Small intestine (tissue), 7 donors: ENCODE data around the gene GNB5. TPM values are rescaled to one million over a fixed set of nuclear protein-coding genes. Genes with fewer than 3 reads are reported as not detected.
"Not testable (repeated sequence)": the region's sequence is repeated elsewhere in the genome, so short reads cannot be mapped to it uniquely, and the experiment has no call there.

Source experiments
- DNase-seq, 2 donors: peaks; one replicate each; pipeline versions ENCODE4 v3.0.0 to v3.0.0-alpha.2; 2013
- FAIRE-seq: peaks from 2 replicates; lab custom pipeline; 2012; peaks lifted over from hg19 to GRCh38; lab: Jason Lieb, UNC
- H3K27ac ChIP-seq, 3 donors: one replicate each; pipeline ENCODE4 v1.5.1; 2013; ENCODE audit warnings: low read length in 2 of 3, mild to moderate bottlenecking in 2 of 3, control low read depth in 1 of 3, inconsistent platforms in 1 of 3, low read depth in 1 of 3, moderate library complexity in 1 of 3
- H3K27me3 ChIP-seq, 3 donors: one replicate each; pipeline ENCODE4 v1.6.1; 2013; ENCODE audit warnings: low read length in 3 of 3, inconsistent platforms in 1 of 3; ENCODE audit not compliant: control insufficient read depth in 3 of 3, insufficient read depth in 3 of 3
- H3K36me3 ChIP-seq, 3 donors: one replicate each; pipeline ENCODE4 v1.6.1; 2013; ENCODE audit warnings: low read length in 3 of 3, inconsistent platforms in 1 of 3, low read depth in 1 of 3, mild to moderate bottlenecking in 1 of 3, moderate library complexity in 1 of 3; ENCODE audit not compliant: control insufficient read depth in 3 of 3, insufficient read depth in 2 of 3
- H3K4me1 ChIP-seq, 3 donors: one replicate each; pipeline ENCODE4 v1.6.1; 2013; ENCODE audit warnings: low read length in 2 of 3, inconsistent platforms in 1 of 3, low read depth in 1 of 3, mild to moderate bottlenecking in 1 of 3, moderate library complexity in 1 of 3; ENCODE audit not compliant: control insufficient read depth in 3 of 3, insufficient read depth in 2 of 3
- H3K4me3 ChIP-seq, 3 donors: one replicate each; pipeline ENCODE4 v1.5.1; 2013; ENCODE audit warnings: low read length in 3 of 3, control low read depth in 1 of 3, inconsistent platforms in 1 of 3, low read depth in 1 of 3, mild to moderate bottlenecking in 1 of 3, moderate library complexity in 1 of 3
- H3K9me3 ChIP-seq, 2 donors: one replicate each; pipeline ENCODE4 v1.6.1; 2013; ENCODE audit warnings: low read depth in 1 of 2, low read length in 1 of 2; ENCODE audit not compliant: control insufficient read depth in 2 of 2, insufficient read depth in 1 of 2
- WGBS, 3 donors: extraction: QIAGEN DNeasy Blood & Tissue Kit; methylation state at CpG; one replicate each; pipeline ENCODE4 v1.1.7; 2013; 5-methylcytosine and 5-hydroxymethylcytosine counted together
- polyA plus RNA-seq, 4 donors: library from polyadenylated mRNA; stranded (reverse) in 3 of 4; unstranded in 1 of 4; fragments of 200-250 nt in 3 of 4; fragments of 120-200 nt in 1 of 4; gene quantifications; one replicate each; pipeline versions ENCODE4 v1.2.1 to v1.2.3, GENCODE V29; 2013
- donor health status: healthy with polysubstance abuse.
- donor health status: control.
- donor health status: control.
- donor health status: Bipolar disorder and iron deficiency.
- donor health status: healthy.

Gene GNB5
- polyA plus RNA-seq, 4 donors, result 1.3 to 10.0 (median 2.9) TPM

GRCh38 chr15:52093167-52093538 lies 98.0 kb downstream of the GNB5 start:
- H3K4me1 ChIP-seq, result peaks cover 0 to 7% (median 0%) of the 10 kb centered on the region in 3 donors
- no peaks in the 10 kb centered on the region for H3K9me3 ChIP-seq
- H3K27ac ChIP-seq, result no peak overlapping the region
- WGBS, 3 donors, result 81 to 94% (median 82%) methylated on average over 4 of the region's 4 CpGs
- FAIRE-seq (no peak), DNase-seq (no peak)
- no peaks in the 10 kb centered on the region for H3K36me3 ChIP-seq
- no peaks in the 10 kb centered on the region for H3K27me3 ChIP-seq
- H3K4me3 ChIP-seq, result no peak overlapping the region

- Histone ChIP-seq H3K9me3 (peaks cover 1 to 8% of the 10 kb centered on the region in 2 donors), H3K4me3 (no peak overlapping the region), H3K36me3 (no peaks in the 10 kb centered on the region), H3K27ac (no peak overlapping the region), H3K4me1 (peaks cover 0 to 5% (median 0%) of the 10 kb centered on the region in 3 donors), H3K27me3 (no peaks in the 10 kb centered on the region)
- DNase-seq, result no peak
- no peak for FAIRE-seq
These were observed 101.0 kb downstream of the GNB5 start for GRCh38 chr15:52090193-52090592.

GRCh38 chr15:52086011-52086786 lies 105.0 kb downstream of the GNB5 start:
- Histone ChIP-seq H3K36me3 (no peaks in the 10 kb centered on the region), H3K27ac (no peak overlapping the region), H3K4me3 (no peak overlapping the region), H3K4me1 (peaks cover 0 to 3% (median 0%) of the 10 kb centered on the region in 3 donors), H3K27me3 (no peaks in the 10 kb centered on the region), H3K9me3 (peaks cover 1 to 8% of the 10 kb centered on the region in 2 donors)
- WGBS, 3 donors, result 85 to 89% (median 87%) methylated on average over 5 of the region's 5 CpGs
- DNase-seq (no peak), FAIRE-seq (no peak)

GRCh38 chr15:52085299-52085698 lies 105.9 kb downstream of the GNB5 start:
- FAIRE-seq (no peak), DNase-seq (no peak)
- no peaks in the 10 kb centered on the region for H3K27me3 ChIP-seq

GRCh38 chr15:52083603-52084002 lies 107.6 kb downstream of the GNB5 start:
- Histone ChIP-seq H3K4me1 (peaks cover 0 to 3% (median under 1%) of the 10 kb centered on the region in 3 donors), H3K4me3 (no peak overlapping the region), H3K27ac (no peak overlapping the region), H3K9me3 (peaks cover 1 to 8% of the 10 kb centered on the region in 2 donors), H3K36me3 (no peaks in the 10 kb centered on the region), H3K27me3 (no peaks in the 10 kb centered on the region)
- WGBS, 3 donors, result 64 to 78% (median 71%) methylated on average over 4 of the region's 4 CpGs
- DNase-seq (no peak), FAIRE-seq (no peak)

More at GRCh38 chr15:52085299-52085698, 105.9 kb downstream of the GNB5 start:
- Histone ChIP-seq H3K36me3 (no peaks in the 10 kb centered on the region), H3K9me3 (peaks cover 1 to 8% of the 10 kb centered on the region in 2 donors), H3K27ac (no peak overlapping the region), H3K4me3 (no peak overlapping the region), H3K4me1 (peaks cover 0 to 3% (median 0%) of the 10 kb centered on the region in 3 donors)

GRCh38 chr15:52083037-52083359 lies 108.2 kb downstream of the GNB5 start:
- not testable (repeated sequence) for H3K4me1 ChIP-seq, H3K4me3 ChIP-seq, DNase-seq, H3K27ac ChIP-seq, H3K9me3 ChIP-seq, H3K36me3 ChIP-seq, H3K27me3 ChIP-seq, FAIRE-seq
- WGBS, 3 donors, result 86 to 100% (median 92%) methylated on average over 1 of the region's 1 CpG

- WGBS, 3 donors, result 77 to 92% (median 88%) methylated on average over 5 of the region's 5 CpGs
- no peak overlapping the region for H3K4me3 ChIP-seq
- no peak overlapping the region for H3K27ac ChIP-seq
- H3K9me3 ChIP-seq, result peaks cover 1 to 8% of the 10 kb centered on the region in 2 donors
- H3K36me3 ChIP-seq, result no peaks in the 10 kb centered on the region
- DNase-seq (no peak), FAIRE-seq (no peak)
- H3K27me3 ChIP-seq, result no peaks in the 10 kb centered on the region
- peaks cover 0 to 4% (median 3%) of the 10 kb centered on the region in 3 donors for H3K4me1 ChIP-seq
These were observed 108.8 kb downstream of the GNB5 start for GRCh38 chr15:52082197-52083036.

- no peaks in the 10 kb centered on the region for H3K36me3 ChIP-seq
- no peaks in the 10 kb centered on the region for H3K27me3 ChIP-seq
- no peak for FAIRE-seq
- no peak overlapping the region for H3K27ac ChIP-seq
- no peaks in the 10 kb centered on the region for H3K9me3 ChIP-seq
- WGBS, 3 donors, result 90 to 95% (median 95%) methylated on average over 9 of the region's 9 CpGs
- H3K4me3 ChIP-seq, result no peak overlapping the region
- DNase-seq, result no peak
- peaks cover 0 to 6% (median 3%) of the 10 kb centered on the region in 3 donors for H3K4me1 ChIP-seq
These were observed 110.3 kb downstream of the GNB5 start for GRCh38 chr15:52080706-52081392.
